Islet precursor cell (in vitro differentiated cells): ENCODE measurements around the gene MLLT3.
A peak's percentile ranks its signal among the peaks of the same experiment; 100 is the strongest.

ENCODE experiments used
- DNase-seq: peaks from one replicate; pipeline ENCODE4 v3.0.0-alpha.2; 2018

MLLT3 gene

GRCh38 chr9:20472342-20473045, 149.8 kb downstream of the MLLT3 start:
- DNase-seq: no peak

GRCh38 chr9:20466328-20467008, 155.8 kb downstream of the MLLT3 start:
- DNase-seq: no peak

- DNase-seq: no peak
Observed at GRCh38 chr9:20464242-20464641, 158.1 kb downstream of the MLLT3 start.

GRCh38 chr9:20463823-20464222, 158.5 kb downstream of the MLLT3 start:
- no peak for DNase-seq

- DNase-seq: no peak
Observed at GRCh38 chr9:20462410-20462809, 159.9 kb downstream of the MLLT3 start.

GRCh38 chr9:20447291-20447690, 175.0 kb downstream of the MLLT3 start:
- DNase-seq: no peak

- no peak for DNase-seq
Observed at GRCh38 chr9:20446248-20446647, 176.1 kb downstream of the MLLT3 start.

GRCh38 chr9:20442461-20443319, 179.6 kb downstream of the MLLT3 start:
- DNase-seq: no peak

GRCh38 chr9:20441711-20442423, 180.4 kb downstream of the MLLT3 start:
- DNase-seq: no peak

GRCh38 chr9:20441166-20441565, 181.1 kb downstream of the MLLT3 start:
- DNase-seq: no peak

GRCh38 chr9:20437476-20437875, 184.8 kb downstream of the MLLT3 start:
- no peak for DNase-seq

GRCh38 chr9:20436476-20437195, 185.7 kb downstream of the MLLT3 start:
- no peak for DNase-seq

GRCh38 chr9:20428976-20429375, 193.3 kb downstream of the MLLT3 start:
- no peak for DNase-seq

- DNase-seq: no peak
Observed at GRCh38 chr9:20427359-20427758, 194.9 kb downstream of the MLLT3 start.

GRCh38 chr9:20426019-20426418, 196.3 kb downstream of the MLLT3 start:
- DNase-seq: no peak

- DNase-seq: no peak
Observed at GRCh38 chr9:20419533-20419932, 202.8 kb downstream of the MLLT3 start.

GRCh38 chr9:20418485-20418884, 203.8 kb downstream of the MLLT3 start:
- DNase-seq: no peak

- no peak for DNase-seq
Observed at GRCh38 chr9:20417373-20418080, 204.8 kb downstream of the MLLT3 start.

- DNase-seq: no peak
Observed at GRCh38 chr9:20414150-20414549, 208.1 kb downstream of the MLLT3 start.

GRCh38 chr9:20409321-20410092, 212.8 kb downstream of the MLLT3 start:
- DNase-seq: no peak

- DNase-seq: peak; percentile 67
Observed at GRCh38 chr9:20408513-20408912, 213.8 kb downstream of the MLLT3 start.
